ENCODE measurements around the gene M1AP. TPM values are rescaled to one million over a fixed set of nuclear protein-coding genes. Genes with fewer than 3 reads are reported as not detected.

M1AP gene
- total RNA-seq, 1 experiment from 2014 or later, result 7.6 TPM

DNA sequence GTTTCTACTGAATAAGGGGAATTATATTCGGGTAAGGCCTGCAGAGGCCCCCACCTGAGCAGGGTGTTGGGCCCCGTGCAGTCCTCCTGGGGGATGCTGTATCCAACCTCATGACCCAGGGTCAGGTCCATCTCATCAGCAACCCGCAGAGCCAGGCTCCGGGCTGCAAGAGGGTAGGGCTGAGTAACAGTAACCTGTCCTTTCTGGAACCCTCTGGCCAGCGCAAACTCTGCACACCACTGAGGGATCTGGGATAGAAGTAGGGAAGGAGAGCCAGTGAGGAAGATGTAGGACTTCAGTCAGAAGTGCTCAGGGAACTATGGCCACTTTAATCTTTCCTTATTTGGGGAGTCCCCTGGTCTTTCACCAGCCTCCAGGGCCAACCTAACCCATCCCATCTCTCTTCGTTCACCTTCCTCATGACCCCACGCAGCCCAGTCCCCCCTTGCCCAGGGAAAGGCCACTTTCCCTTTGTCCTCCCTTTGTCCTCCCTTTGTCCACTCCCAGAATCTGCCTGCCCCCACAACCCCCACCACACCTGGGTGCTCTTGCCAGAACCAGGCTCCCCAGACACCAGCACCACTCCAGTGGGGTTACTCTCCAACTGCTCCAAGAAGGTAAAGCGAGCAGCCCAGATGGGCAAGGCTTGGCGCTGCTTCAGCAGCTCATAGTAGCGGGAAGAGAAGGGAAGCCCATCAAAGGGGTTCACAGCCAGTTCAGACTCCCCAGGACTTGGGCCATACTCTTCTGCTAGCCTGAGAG, 123.0 kb downstream of the M1AP start:
- Histone ChIP-seq H3K14ac (ENCODE audit: insufficient read depth, low read length) (no peak overlapping the region), H2BK12ac (ENCODE audit: insufficient read length, low read depth, low read length) (no peak overlapping the region), H3K79me1 (ENCODE audit: insufficient read depth, low read depth, low read length, poor library complexity, severe bottlenecking) (peaks cover 4% of the 10 kb centered on the region), H3K23ac (ENCODE audit: insufficient read length, low read depth, low read length) (no peak overlapping the region), H3K4me2 (ENCODE audit: insufficient read depth, insufficient read length, low read length) (no peak overlapping the region), H4K91ac (ENCODE audit: insufficient read length, low read depth, low read length) (no peak overlapping the region), H3K27me3 (ENCODE audit: insufficient read depth, low read length) (peaks cover 3% of the 10 kb centered on the region; the same call in 1 of the 2 replicates), H2BK120ac (ENCODE audit: low read depth, low read length, poor library complexity, severe bottlenecking) (no peak overlapping the region), H3K9me3 (ENCODE audit: control insufficient read depth, low read depth, low read length) (no peaks in the 10 kb centered on the region), H4K8ac (replicated peaks; ENCODE audit: insufficient read length, low read depth, low read length) (no peak overlapping the region), H2BK20ac (ENCODE audit: low read depth, low read length, poor library complexity, severe bottlenecking) (no peak overlapping the region), H3T11ph (ENCODE audit: low read length) (no peak overlapping the region), H3K27ac (ENCODE audit: insufficient read length, low read depth, low read length) (no peak overlapping the region), H3K56ac (ENCODE audit: insufficient read length, low read depth, low read length) (no peak overlapping the region), H3K4ac (ENCODE audit: low read depth, low read length) (no peak overlapping the region), H3K9ac (ENCODE audit: extremely low read depth, insufficient read length, low read length) (no peak overlapping the region), H2BK5ac (ENCODE audit: insufficient read length, low read length) (no peak overlapping the region), H3K4me1 (ENCODE audit: insufficient read depth, low read length) (peaks cover 4% of the 10 kb centered on the region; the same call in 1 of the 2 replicates), H4K5ac (ENCODE audit: insufficient read length, low read depth, low read length) (no peak overlapping the region), H3K23me2 (ENCODE audit: insufficient read length, low read depth, low read length, poor library complexity, severe bottlenecking) (peaks cover 8% of the 10 kb centered on the region), H2AK5ac (ENCODE audit: insufficient read length, low read length) (no peak overlapping the region), H2BK15ac (ENCODE audit: low read depth, low read length) (no peak overlapping the region), H3K79me2 (ENCODE audit: insufficient read depth, low read length) (peaks cover 4% of the 10 kb centered on the region; the same call in 1 of the 2 replicates), H4K20me1 (ENCODE audit: control insufficient read depth, insufficient read depth, insufficient read length) (no peaks in the 10 kb centered on the region), H3K18ac (ENCODE audit: insufficient read length, low read depth, low read length) (no peak overlapping the region), H2AFZ (ENCODE audit: low read length) (no peak overlapping the region)
- no CpG with 5 or more reads among the region's 10 CpGs for WGBS (ENCODE audit: extremely low coverage, insufficient read length, low lambda C conversion rate)
- DNase-seq, result no peak
- Mint-ChIP-seq H3K4me3 (no peak overlapping the region), H3K36me3 (ENCODE audit: insufficient read depth in 1 of 3, low read depth in 3 of 3) (peaks cover 23 to 32% (median 30%) of the 10 kb centered on the region in 3 experiments), H3K9me3 (no peaks in the 10 kb centered on the region; a peak in 1 of 5 replicates), H3K4me1 (peaks cover 12 to 14% of the 10 kb centered on the region in 2 experiments), H3K27me3 (ENCODE audit: low read depth) (peaks cover 34% of the 10 kb centered on the region), H3K27ac (no peak overlapping the region)
- TF ChIP-seq, protein P1, sequence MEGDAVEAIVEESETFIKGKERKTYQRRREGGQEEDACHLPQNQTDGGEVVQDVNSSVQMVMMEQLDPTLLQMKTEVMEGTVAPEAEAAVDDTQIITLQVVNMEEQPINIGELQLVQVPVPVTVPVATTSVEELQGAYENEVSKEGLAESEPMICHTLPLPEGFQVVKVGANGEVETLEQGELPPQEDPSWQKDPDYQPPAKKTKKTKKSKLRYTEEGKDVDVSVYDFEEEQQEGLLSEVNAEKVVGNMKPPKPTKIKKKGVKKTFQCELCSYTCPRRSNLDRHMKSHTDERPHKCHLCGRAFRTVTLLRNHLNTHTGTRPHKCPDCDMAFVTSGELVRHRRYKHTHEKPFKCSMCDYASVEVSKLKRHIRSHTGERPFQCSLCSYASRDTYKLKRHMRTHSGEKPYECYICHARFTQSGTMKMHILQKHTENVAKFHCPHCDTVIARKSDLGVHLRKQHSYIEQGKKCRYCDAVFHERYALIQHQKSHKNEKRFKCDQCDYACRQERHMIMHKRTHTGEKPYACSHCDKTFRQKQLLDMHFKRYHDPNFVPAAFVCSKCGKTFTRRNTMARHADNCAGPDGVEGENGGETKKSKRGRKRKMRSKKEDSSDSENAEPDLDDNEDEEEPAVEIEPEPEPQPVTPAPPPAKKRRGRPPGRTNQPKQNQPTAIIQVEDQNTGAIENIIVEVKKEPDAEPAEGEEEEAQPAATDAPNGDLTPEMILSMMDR (conservative IDR thresholded peaks at IDR 0.05), result no peak
